Activated CD8-positive, alpha-beta memory T cell treated with anti-CD3 and anti-CD28 coated beads, Interleukin-2, amount 10 ng/mL, durations not matched to agents 7 days and 5 days (primary cell): ENCODE measurements around the gene SFT2D3. TPM values are rescaled to one million over a fixed set of nuclear protein-coding genes. Genes with fewer than 3 reads are reported as not detected.

Experiments used
- ATAC-seq: fragments of 150-1000 bp; cut with Tn5 transposase; one replicate; pipeline ENCODE4 v1.10.0; 2021; ENCODE audit warnings: moderate library complexity
- CTCF ChIA-PET: fragments of 350-600 bp; sonication (Branson Sonifier 250); formaldehyde crosslinking; loops from one replicate; lab custom pipeline; 2021; ENCODE audit warnings: antibody characterized with exemption; lab: Charles Lee
- DNase-seq: peaks from one replicate; pipeline ENCODE4 v3.0.0-alpha.2; 2020
- H3K27ac Mint-ChIP-seq: one replicate; pipeline ENCODE4 v1.8.0; 2021; ENCODE audit warnings: mild to moderate bottlenecking, mixed read lengths
- H3K27me3 Mint-ChIP-seq: one replicate; pipeline ENCODE4 v1.8.0; 2021; ENCODE audit warnings: mixed read lengths
- H3K36me3 Mint-ChIP-seq: one replicate; pipeline ENCODE4 v1.8.0; 2021; ENCODE audit warnings: mild to moderate bottlenecking, mixed read lengths
- H3K4me1 Mint-ChIP-seq: one replicate; pipeline ENCODE4 v1.8.0; 2021; ENCODE audit warnings: mixed read lengths
- H3K4me3 Mint-ChIP-seq: one replicate; pipeline ENCODE4 v1.8.0; 2021; ENCODE audit warnings: mild to moderate bottlenecking, moderate library complexity, mixed read lengths
- H3K9me3 Mint-ChIP-seq: one replicate; pipeline ENCODE4 v1.8.0; 2022; ENCODE audit warnings: low read depth, mixed read lengths
- total RNA-seq, 2 experiments: library from RNA; stranded (reverse); gene quantifications; one replicate each; pipeline ENCODE4 v1.2.3, GENCODE V29; 2021

Gene SFT2D3
- total RNA-seq, 2 experiments from 2014 or later: 4.1 to 4.6 TPM

- ATAC-seq: no peak
- H3K27me3 Mint-ChIP-seq: peaks cover 67% of the 10 kb centered on the region
- DNase-seq: no peak
- peaks cover 6% of the 10 kb centered on the region for H3K4me1 Mint-ChIP-seq
- no peak overlapping the region for H3K4me3 Mint-ChIP-seq
- H3K9me3 Mint-ChIP-seq: no peaks in the 10 kb centered on the region
- CTCF ChIA-PET: no interaction called here
- no peaks in the 10 kb centered on the region for H3K36me3 Mint-ChIP-seq
- no peak overlapping the region for H3K27ac Mint-ChIP-seq
These were observed 29.6 kb upstream of the SFT2D3 start for GRCh38 chr2:127671557-127672302.

- Mint-ChIP-seq H3K27me3 (peaks cover 68% of the 10 kb centered on the region), H3K4me3 (no peak overlapping the region), H3K4me1 (peaks cover 6% of the 10 kb centered on the region), H3K36me3 (no peaks in the 10 kb centered on the region), H3K9me3 (no peaks in the 10 kb centered on the region), H3K27ac (peak overlapping the region; percentile 8)
- CTCF ChIA-PET: no interaction called here
- ATAC-seq (no peak), DNase-seq (no peak)
These were observed 28.7 kb upstream of the SFT2D3 start for GRCh38 chr2:127672341-127673224.

- CTCF ChIA-PET: no interaction called here
- no peaks in the 10 kb centered on the region for H3K36me3 Mint-ChIP-seq
- H3K27me3 Mint-ChIP-seq: peaks cover 73% of the 10 kb centered on the region
- ATAC-seq (no peak), DNase-seq (no peak)
- H3K9me3 Mint-ChIP-seq: no peaks in the 10 kb centered on the region
- H3K4me3 Mint-ChIP-seq: no peak overlapping the region
- H3K4me1 Mint-ChIP-seq: peaks cover 6% of the 10 kb centered on the region
- H3K27ac Mint-ChIP-seq: no peak overlapping the region
These were observed 27.8 kb upstream of the SFT2D3 start for GRCh38 chr2:127673291-127674069.

GRCh38 chr2:127674241-127675209 is 26.8 kb upstream of the SFT2D3 start:
- Mint-ChIP-seq H3K36me3 (no peaks in the 10 kb centered on the region), H3K27ac (no peak overlapping the region), H3K27me3 (peaks cover 71% of the 10 kb centered on the region), H3K4me3 (peak overlapping the region; percentile 9), H3K9me3 (no peaks in the 10 kb centered on the region), H3K4me1 (peaks cover 6% of the 10 kb centered on the region)
- no peak for DNase-seq
- CTCF ChIA-PET: no interaction called here
- ATAC-seq: peak; percentile 50

GRCh38 chr2:127675331-127676261 is 25.7 kb upstream of the SFT2D3 start, which contains the start of gene LIMS2:
TSS of gene LIMS2 (minus strand) at chr2:127675530. CDS start at chr2:127675024, 506 bp downstream.
- no peaks in the 10 kb centered on the region for H3K9me3 Mint-ChIP-seq
- no peak within 1 kb of the TSS for H3K27ac Mint-ChIP-seq
- DNase-seq (no peak), ATAC-seq (no peak)
- peaks cover 62% of the 10 kb centered on the region for H3K27me3 Mint-ChIP-seq
- H3K36me3 Mint-ChIP-seq: no peaks in the 10 kb centered on the region
- H3K4me1 Mint-ChIP-seq: peaks cover 6% of the 10 kb centered on the region
- peak within 1 kb of the TSS; percentile 9 for H3K4me3 Mint-ChIP-seq
- CTCF ChIA-PET: interaction anchor here (1.2 kb wide), 1 partner anchor 84 kb away, joined by 3 read pairs; no protein-coding TSS in a partner anchor

GRCh38 chr2:127676906-127677305 is 24.4 kb upstream of the SFT2D3 start:
- ATAC-seq: no peak
- H3K27me3 Mint-ChIP-seq: peaks cover 65% of the 10 kb centered on the region
- CTCF ChIA-PET: interaction anchor here (1.2 kb wide), 2 partner anchors 27 to 85 kb away, joined by 3 read pairs; no protein-coding TSS in a partner anchor

GRCh38 chr2:127678531-127678930 is 22.8 kb upstream of the SFT2D3 start:
- Mint-ChIP-seq H3K4me1 (peaks cover 6% of the 10 kb centered on the region), H3K27me3 (peaks cover 55% of the 10 kb centered on the region), H3K36me3 (no peaks in the 10 kb centered on the region), H3K4me3 (no peak overlapping the region), H3K9me3 (no peaks in the 10 kb centered on the region), H3K27ac (no peak overlapping the region)
- no peak for ATAC-seq
- DNase-seq: no peak
- CTCF ChIA-PET: no interaction called here

More at GRCh38 chr2:127676906-127677305, 24.4 kb upstream of the SFT2D3 start:
- DNase-seq: no peak
- Mint-ChIP-seq H3K27ac (no peak overlapping the region), H3K4me1 (peaks cover 6% of the 10 kb centered on the region), H3K9me3 (no peaks in the 10 kb centered on the region), H3K36me3 (no peaks in the 10 kb centered on the region), H3K4me3 (no peak overlapping the region)

- no peak overlapping the region for H3K4me3 Mint-ChIP-seq
- ATAC-seq: no peak
- H3K27ac Mint-ChIP-seq: no peak overlapping the region
- CTCF ChIA-PET: no interaction called here
- peaks cover 6% of the 10 kb centered on the region for H3K4me1 Mint-ChIP-seq
- H3K27me3 Mint-ChIP-seq: peaks cover 54% of the 10 kb centered on the region
- no peaks in the 10 kb centered on the region for H3K9me3 Mint-ChIP-seq
- H3K36me3 Mint-ChIP-seq: no peaks in the 10 kb centered on the region
- DNase-seq: no peak
These were observed 22.3 kb upstream of the SFT2D3 start for GRCh38 chr2:127678991-127679390.

GRCh38 chr2:127679680-127680361 is 21.5 kb upstream of the SFT2D3 start:
- Mint-ChIP-seq H3K9me3 (no peaks in the 10 kb centered on the region), H3K27ac (no peak overlapping the region), H3K36me3 (no peaks in the 10 kb centered on the region), H3K4me3 (no peak overlapping the region), H3K4me1 (peaks cover 2% of the 10 kb centered on the region), H3K27me3 (peaks cover 47% of the 10 kb centered on the region)
- ATAC-seq (no peak), DNase-seq (no peak)
- CTCF ChIA-PET: no interaction called here

- DNase-seq (no peak), ATAC-seq (no peak)
- CTCF ChIA-PET: no interaction called here
- Mint-ChIP-seq H3K4me3 (no peak overlapping the region), H3K27ac (no peak overlapping the region), H3K4me1 (peaks cover 2% of the 10 kb centered on the region), H3K36me3 (no peaks in the 10 kb centered on the region), H3K9me3 (no peaks in the 10 kb centered on the region), H3K27me3 (peaks cover 49% of the 10 kb centered on the region)
These were observed 20.5 kb upstream of the SFT2D3 start for GRCh38 chr2:127680706-127681287.

GRCh38 chr2:127681288-127681804 is 20.0 kb upstream of the SFT2D3 start:
- CTCF ChIA-PET: no interaction called here
- Mint-ChIP-seq H3K9me3 (no peaks in the 10 kb centered on the region), H3K36me3 (no peaks in the 10 kb centered on the region), H3K4me1 (no peaks in the 10 kb centered on the region), H3K27ac (no peak overlapping the region), H3K27me3 (peaks cover 45% of the 10 kb centered on the region), H3K4me3 (no peak overlapping the region)
- ATAC-seq (no peak), DNase-seq (no peak)
